HL-60 (cell line): ENCODE results near the gene ZMYM5.

Experiments used
- CTCF ChIP-seq: IDR thresholded peaks from one replicate; pipeline ENCODE4 v1.5.1; 2011; ENCODE audit warnings: low read length, control low read depth, inconsistent platforms; ENCODE audit not compliant: insufficient read depth
- GABPA ChIP-seq: IDR thresholded peaks from 2 replicates; pipeline ENCODE4 v1.6.1; 2012; ENCODE audit warnings: low read depth
- POLR2AphosphoS5 ChIP-seq: IDR thresholded peaks from 2 replicates; pipeline ENCODE4 v1.6.1; 2012; ENCODE audit warnings: low read depth
- REST ChIP-seq: IDR thresholded peaks from 2 replicates; pipeline ENCODE4 v1.6.1; 2012; ENCODE audit warnings: low read depth; ENCODE audit not compliant: insufficient replicate concordance

- TF ChIP-seq POLR2AphosphoS5: no peak
- TF ChIP-seq CTCF: no peak
- TF ChIP-seq REST: no peak
- TF ChIP-seq GABPA: no peak
Measured at GRCh38 chr13:19810996-19811881, 52.2 kb downstream of the ZMYM5 start.
